Vagina (tissue), 2 donors: ENCODE results near the gene BLOC1S4. TPM values are rescaled to one million over a fixed set of nuclear protein-coding genes. Genes with fewer than 3 reads are reported as not detected.

Source experiments
- DNase-seq, 2 donors: peaks; one replicate each; pipeline ENCODE4 v3.0.0-alpha.2; 2017; ENCODE audit errors: extremely low spot score in 2 of 2
- H3K27ac ChIP-seq: fragments of 200-600 bp; sonication (generic); one replicate; pipeline ENCODE4 v1.5.1; 2019
- H3K27me3 ChIP-seq: fragments of 200-600 bp; sonication (generic); one replicate; pipeline ENCODE4 v1.5.1; 2019
- H3K36me3 ChIP-seq, 2 donors: fragments of 200-600 bp; sonication (generic); one replicate each; pipeline ENCODE4 v1.5.1; 2017 to 2019
- H3K4me1 ChIP-seq: fragments of 200-600 bp; sonication (generic); one replicate; pipeline ENCODE4 v1.5.1; 2019
- H3K4me3 ChIP-seq, 2 donors: fragments of 200-600 bp; sonication (generic); 1 replicate in 1 of 2; 2 replicates in 1 of 2; pipeline ENCODE4 v1.5.1; 2016 to 2019
- H3K9me3 ChIP-seq: fragments of 200-600 bp; sonication (generic); one replicate; pipeline ENCODE4 v1.5.1; 2019
- CTCF ChIP-seq, 3 experiments: fragments of 450-650 bp in 2 of 3; fragments of 200-600 bp in 1 of 3; sonication (generic) in 1 of 3; IDR thresholded peaks; one replicate each; pipeline ENCODE4 v1.5.1; 2017 to 2019; ENCODE audit warnings: antibody characterized with exemption in 3 of 3, mild to moderate bottlenecking in 2 of 3, moderate library complexity in 2 of 3
- POLR2A ChIP-seq, 2 donors: fragments of 450-650 bp; IDR thresholded peaks; one replicate each; pipeline ENCODE4 v1.6.1; 2017; ENCODE audit warnings: antibody characterized with exemption in 2 of 2, mild to moderate bottlenecking in 2 of 2, moderate library complexity in 2 of 2
- POLR2AphosphoS5 ChIP-seq, 2 donors: sonication (generic); formaldehyde crosslinking; IDR thresholded peaks; one replicate each; pipeline ENCODE4 v1.9.0; 2017; ENCODE audit warnings: antibody characterized with exemption in 2 of 2, mild to moderate bottlenecking in 2 of 2, low read depth in 1 of 2; ENCODE audit not compliant: insufficient read depth in 1 of 2
- intact Hi-C: fragments of 100-400 bp; cut with DNase I; formaldehyde crosslinking; loops from one replicate; pipeline ENCODE4 v1.15.1; 2023
- total RNA-seq: library from RNA; depleted of rRNA; stranded (reverse); fragments of >200 nt; gene quantifications from one replicate; pipeline ENCODE4 v1.2.3, GENCODE V29; 2016

BLOC1S4 gene
- total RNA-seq, 1 donor from 2014 or later, result 34.9 TPM

- DNase-seq, result no peak
- TF ChIP-seq POLR2A (IDR thresholded peaks at IDR 0.05) (no peak), POLR2AphosphoS5 (IDR thresholded peaks at IDR 0.05; ENCODE audit: insufficient read depth in 1 of 2, low read depth in 1 of 2) (no peak), CTCF (IDR thresholded peaks at IDR 0.05) (no peak)
- Histone ChIP-seq H3K9me3 (no peaks in the 10 kb centered on the region), H3K4me1 (no peaks in the 10 kb centered on the region), H3K36me3 (no peaks in the 10 kb centered on the region), H3K27ac (no peak overlapping the region), H3K27me3 (no peaks in the 10 kb centered on the region), H3K4me3 (no peak overlapping the region)
- intact Hi-C loops, result no loop called here
Measured at GRCh38 chr4:6739920-6740319, 23.9 kb downstream of the BLOC1S4 start.

GRCh38 chr4:6740347-6740746 is 24.4 kb downstream of the BLOC1S4 start:
- no peaks in the 10 kb centered on the region for H3K36me3 ChIP-seq

GRCh38 chr4:6742507-6742906 is 26.5 kb downstream of the BLOC1S4 start:
- no peak for DNase-seq
- Histone ChIP-seq H3K4me3 (no peak overlapping the region), H3K9me3 (no peaks in the 10 kb centered on the region), H3K36me3 (no peaks in the 10 kb centered on the region), H3K27me3 (no peaks in the 10 kb centered on the region), H3K4me1 (peaks cover 10% of the 10 kb centered on the region), H3K27ac (no peak overlapping the region)
- TF ChIP-seq POLR2AphosphoS5 (IDR thresholded peaks at IDR 0.05; ENCODE audit: insufficient read depth in 1 of 2, low read depth in 1 of 2) (no peak), CTCF (IDR thresholded peaks at IDR 0.05) (no peak), POLR2A (IDR thresholded peaks at IDR 0.05) (no peak)
- intact Hi-C loops, result no loop called here

More at GRCh38 chr4:6740347-6740746, 24.4 kb downstream of the BLOC1S4 start:
- Histone ChIP-seq H3K27ac (no peak overlapping the region), H3K4me1 (no peaks in the 10 kb centered on the region), H3K9me3 (no peaks in the 10 kb centered on the region), H3K27me3 (no peaks in the 10 kb centered on the region), H3K4me3 (no peak overlapping the region)
- no peak for TF ChIP-seq POLR2A (IDR thresholded peaks at IDR 0.05)
- no peak for TF ChIP-seq POLR2AphosphoS5 (IDR thresholded peaks at IDR 0.05; ENCODE audit: insufficient read depth in 1 of 2, low read depth in 1 of 2)
- no peak for TF ChIP-seq CTCF (IDR thresholded peaks at IDR 0.05)
- no peak for DNase-seq
- intact Hi-C loops, result no loop called here

- Histone ChIP-seq H3K9me3 (no peaks in the 10 kb centered on the region), H3K36me3 (no peaks in the 10 kb centered on the region), H3K4me1 (peaks cover 15% of the 10 kb centered on the region), H3K27ac (no peak overlapping the region), H3K27me3 (no peaks in the 10 kb centered on the region), H3K4me3 (no peak overlapping the region)
- no peak for TF ChIP-seq CTCF (IDR thresholded peaks at IDR 0.05)
- TF ChIP-seq POLR2AphosphoS5 (IDR thresholded peaks at IDR 0.05; ENCODE audit: insufficient read depth in 1 of 2, low read depth in 1 of 2), result no peak
- no peak for TF ChIP-seq POLR2A (IDR thresholded peaks at IDR 0.05)
- no peak for DNase-seq
- intact Hi-C loops, result no loop called here
Measured at GRCh38 chr4:6742989-6743388, 27.0 kb downstream of the BLOC1S4 start.

GRCh38 chr4:6746721-6747293 is 30.8 kb downstream of the BLOC1S4 start:
- no peaks in the 10 kb centered on the region for H3K36me3 ChIP-seq
- peaks cover 44% of the 10 kb centered on the region for H3K4me1 ChIP-seq
- DNase-seq, result no peak
- H3K4me3 ChIP-seq, result no peak overlapping the region
- no peak for TF ChIP-seq CTCF (IDR thresholded peaks at IDR 0.05)
- no peak for TF ChIP-seq POLR2AphosphoS5 (IDR thresholded peaks at IDR 0.05; ENCODE audit: insufficient read depth in 1 of 2, low read depth in 1 of 2)
- TF ChIP-seq POLR2A (IDR thresholded peaks at IDR 0.05), result no peak
- H3K27me3 ChIP-seq, result no peaks in the 10 kb centered on the region
- intact Hi-C loops, result no loop called here
- peak overlapping the region; percentile 17 for H3K27ac ChIP-seq
- H3K9me3 ChIP-seq, result no peaks in the 10 kb centered on the region
